K562 (cell line): ENCODE measurements around the gene BTF3L4. TPM values are rescaled to one million over a fixed set of nuclear protein-coding genes. Genes with fewer than 3 reads are reported as not detected.
A peak's percentile ranks its signal among the peaks of the same experiment; 100 is the strongest.

Experiments used
- ATAC-seq: fragments of 200-7000 bp; cut with Tn5 transposase; 3 replicates; pipeline ENCODE4 v1.9.1; 2020; ENCODE audit warnings: moderate library complexity
- BruUV-seq: library from RNA; stranded (reverse); fragments of 400-500 nt; replicated peaks from 2 replicates; lab custom pipeline; 2021; lab: Mats Ljungman, UMichigan
- CTCF ChIA-PET: fragments of 300-600 bp; formaldehyde crosslinking; extraction: SDS; loops from one replicate; lab custom pipeline; 2021; ENCODE audit warnings: low intra/inter-chr PET ratio; lab: Yijun Ruan, JAX
- POLR2A ChIA-PET: fragments of 300-600, 350-650 bp; sonication (Branson Sonifier 250); formaldehyde crosslinking; extraction: SDS; loops from one replicate; lab custom pipeline; 2021; ENCODE audit warnings: antibody characterized with exemption, inconsistent platforms; lab: Yijun Ruan, JAX
- DNase-seq, 4 experiments: peaks; one replicate each; pipeline versions ENCODE4 v3.0.0 to v3.0.0-alpha.2; 2011 to 2018; ENCODE audit warnings: low spot score in 3 of 4, mixed read lengths in 3 of 4; ENCODE audit errors: extremely low read depth in 1 of 4
- FAIRE-seq: peaks from 2 replicates; lab custom pipeline; 2011; peaks lifted over from hg19 to GRCh38; lab: Jason Lieb, UNC
- H2AFZ ChIP-seq: 2 replicates; pipeline ENCODE4 v1.6.0; 2011; ENCODE audit warnings: low read depth, low read length, control low read depth, inconsistent platforms
- H3K27ac ChIP-seq: fragments of 200-600 bp; 3 replicates; pipeline ENCODE4 v1.8.0; 2011; ENCODE audit warnings: low read depth, mild to moderate bottlenecking, control low read depth, inconsistent platforms, low read length, moderate library complexity, mixed read lengths; ENCODE audit errors: extremely low read depth
- H3K27me3 ChIP-seq, 2 experiments: fragments of 300-600 bp in 1 of 2; 2 replicates in 1 of 2; 3 replicates in 1 of 2; pipeline versions ENCODE4 v1.6.0 to v1.8.0; 2011; ENCODE audit warnings: inconsistent platforms in 2 of 2, low read length in 2 of 2, mild to moderate bottlenecking in 1 of 2, mixed read lengths in 1 of 2, moderate library complexity in 1 of 2; ENCODE audit not compliant: control insufficient read depth in 2 of 2, insufficient read depth in 2 of 2
- H3K36me3 ChIP-seq: fragments of 300-600 bp; 3 replicates; pipeline ENCODE4 v1.8.0; 2011; ENCODE audit warnings: mild to moderate bottlenecking, low read length, inconsistent platforms; ENCODE audit not compliant: control insufficient read depth, insufficient read depth
- H3K4me1 ChIP-seq, 2 experiments: fragments of 200-600 bp in 1 of 2; replicated peaks in 1 of 2; 2 replicates in 1 of 2; 3 replicates in 1 of 2; pipeline versions ENCODE4 v1.5.1 to v1.8.0; 2011; ENCODE audit warnings: inconsistent platforms in 2 of 2, low read length in 2 of 2, mild to moderate bottlenecking in 1 of 2, mixed read lengths in 1 of 2, moderate library complexity in 1 of 2; ENCODE audit not compliant: control insufficient read depth in 2 of 2, insufficient read depth in 2 of 2
- H3K4me2 ChIP-seq: 2 replicates; pipeline ENCODE4 v1.6.1; 2011; ENCODE audit warnings: low read length, control low read depth, inconsistent platforms, mixed read lengths; ENCODE audit not compliant: insufficient read depth
- H3K4me3 ChIP-seq: fragments of 200-600 bp; sonication (generic), shearing (Covaris generic); 2 replicates; pipeline ENCODE4 v1.5.1; 2016; ENCODE audit warnings: control low read depth, inconsistent platforms
- H3K79me2 ChIP-seq: fragments of 200-600 bp; 3 replicates; pipeline ENCODE4 v1.8.0; 2011; ENCODE audit warnings: low read length, inconsistent platforms; ENCODE audit not compliant: control insufficient read depth, insufficient read depth
- H3K9ac ChIP-seq, 2 experiments: 2 replicates each; pipeline versions ENCODE4 v1.6.0 to v1.6.1; 2011; ENCODE audit warnings: low read depth in 2 of 2, low read length in 2 of 2, control low read depth in 1 of 2, inconsistent platforms in 1 of 2, mild to moderate bottlenecking in 1 of 2, mixed read lengths in 1 of 2; ENCODE audit not compliant: insufficient read depth in 1 of 2
- H3K9me1 ChIP-seq: one replicate; pipeline ENCODE4 v1.6.0; 2011; ENCODE audit warnings: inconsistent platforms, mild to moderate bottlenecking, low read length, moderate library complexity; ENCODE audit not compliant: control insufficient read depth, insufficient read depth
- H3K9me3 ChIP-seq: replicated peaks from 2 replicates; pipeline ENCODE4 v1.5.1; 2011; ENCODE audit warnings: low read depth, low read length, inconsistent platforms; ENCODE audit not compliant: control insufficient read depth, insufficient read depth
- H4K20me1 ChIP-seq: replicated peaks from 2 replicates; pipeline ENCODE4 v1.6.1; 2011; ENCODE audit warnings: low read length, inconsistent platforms, mixed read lengths; ENCODE audit not compliant: control insufficient read depth, insufficient read depth
- FOS ChIP-seq: IDR thresholded peaks from 3 replicates; pipeline ENCODE4 v1.6.1; 2011; ENCODE audit not compliant: insufficient read length; ENCODE audit errors: extremely low read depth
- SETDB1 ChIP-seq: IDR thresholded peaks from one replicate; pipeline ENCODE4 v1.6.1; 2012; ENCODE audit warnings: low read length, control low read depth, inconsistent platforms
- SPI1 ChIP-seq: IDR thresholded peaks from 2 replicates; pipeline ENCODE4 v1.6.1; 2011; ENCODE audit warnings: low read depth, low read length, control low read depth, borderline replicate concordance
- WGBS: fragments of 100-300 bp; shearing (Covaris generic); methylation state at CpG from one replicate; pipeline ENCODE4 v1.1.6; 2016; ENCODE audit warnings: low coverage, mixed read lengths; ENCODE audit not compliant: insufficient coverage; ENCODE audit errors: missing lambda C conversion rate; 5-methylcytosine and 5-hydroxymethylcytosine counted together
- in situ Hi-C: fragments of 300-500 bp; cut with MboI; formaldehyde crosslinking; loops from 4 replicates; pipeline ENCODE4 v1.15.0; 2018; ENCODE audit warnings: inconsistent platforms, mixed read lengths
- intact Hi-C: fragments of 100-400 bp; cut with micrococcal nuclease; formaldehyde crosslinking; loops from 2 replicates; pipeline ENCODE4 v1.14.2; 2022
- polyA plus RNA-seq, 8 experiments: library from polyadenylated mRNA; depleted of rRNA in 4 of 8; stranded (reverse) in 5 of 8; unstranded in 3 of 8; fragments of >200 nt; fragmentation: Nextera tagmentation in 2 of 8; fragmentation: Illumina TruSeq in 1 of 8; extraction: Ambion mirVana in 2 of 8; extraction: Trizol in 1 of 8; gene quantifications; 2 replicates each; pipeline versions ENCODE4 v1.2.1 to v1.2.3, GENCODE V29; 2011 to 2014; ENCODE audit warnings: inconsistent platforms in 1 of 8, missing spikeins in 1 of 8
- total RNA-seq, 7 experiments: library from RNA; depleted of rRNA in 6 of 7; stranded (reverse); fragments of >200 nt in 6 of 7; fragmentation: Illumina TruSeq in 2 of 7; extraction: Trizol in 2 of 7; gene quantifications; 2 replicates each; pipeline versions ENCODE4 v1.2.1 to v1.2.3, GENCODE V29; 2011 to 2021; ENCODE audit warnings: low replicate concordance in 1 of 7
- TF ChIP-seq, protein P1 (sequence below): sonication (generic); formaldehyde crosslinking; IDR thresholded peaks from 2 replicates; pipeline ENCODE4 v1.5.0; 2020; ENCODE audit warnings: missing genetic modification reagents

Gene BTF3L4
- total and polyA plus RNA-seq, 9 of the 15 experiments (the other 6 are each of a cell fraction or from before 2014, with no cell fraction given), result 40.1 to 106 (median 88.8) TPM

DNA sequence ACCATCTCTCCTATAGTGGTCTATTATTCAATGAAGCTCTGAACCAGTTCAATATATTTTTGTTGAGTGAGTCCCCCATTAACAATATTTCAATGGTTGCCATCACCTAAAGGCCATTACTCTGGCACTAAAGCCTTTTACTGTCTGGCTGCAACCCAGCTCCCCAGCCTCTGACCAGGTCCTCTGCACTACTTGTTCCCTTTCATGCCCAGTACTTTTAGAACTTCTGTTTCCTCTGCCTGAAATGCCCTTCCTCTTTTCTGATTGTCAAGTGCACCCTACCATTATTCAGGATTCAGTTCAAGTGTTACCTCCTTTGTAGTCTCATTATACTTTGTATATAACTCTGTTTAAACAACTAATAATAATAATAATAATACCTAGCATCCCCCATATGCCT, 55.4 kb downstream of the BTF3L4 start:
- ChIA-PET CTCF (interaction anchor here (0.6 kb wide), 1 partner anchor 97 kb away, joined by 4 read pairs; no protein-coding TSS in a partner anchor), POLR2A (interaction anchor here (0.7 to 1.4 kb wide), 3 partner anchors 15 to 18 kb away, joined by 3 to 5 read pairs (median 3); no protein-coding TSS in a partner anchor)
- DNase-seq (no peak), ATAC-seq (no peak), FAIRE-seq (no peak)
- Histone ChIP-seq H3K4me3 (no peak overlapping the region), H3K9me1 (no peaks in the 10 kb centered on the region), H3K4me2 (no peak overlapping the region), H3K36me3 (no peaks in the 10 kb centered on the region), H4K20me1 (no peaks in the 10 kb centered on the region), H2AFZ (no peak overlapping the region), H3K9ac (no peak overlapping the region), H3K79me2 (no peaks in the 10 kb centered on the region), H3K4me1 (no peaks in the 10 kb centered on the region), H3K9me3 (no peaks in the 10 kb centered on the region), H3K27me3 (peaks cover 0 to 15% of the 10 kb centered on the region in 2 experiments; a peak in 3 of 5 replicates), H3K27ac (no peak overlapping the region)
- intact Hi-C loops (no loop called here), in situ Hi-C loops (no loop called here)
- TF ChIP-seq SPI1, result peak; percentile 79; the same call in 1 of the 2 replicates
- TF ChIP-seq, protein P1, sequence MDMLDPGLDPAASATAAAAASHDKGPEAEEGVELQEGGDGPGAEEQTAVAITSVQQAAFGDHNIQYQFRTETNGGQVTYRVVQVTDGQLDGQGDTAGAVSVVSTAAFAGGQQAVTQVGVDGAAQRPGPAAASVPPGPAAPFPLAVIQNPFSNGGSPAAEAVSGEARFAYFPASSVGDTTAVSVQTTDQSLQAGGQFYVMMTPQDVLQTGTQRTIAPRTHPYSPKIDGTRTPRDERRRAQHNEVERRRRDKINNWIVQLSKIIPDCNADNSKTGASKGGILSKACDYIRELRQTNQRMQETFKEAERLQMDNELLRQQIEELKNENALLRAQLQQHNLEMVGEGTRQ, result no peak
- no TSS peak for BruUV-seq

DNA sequence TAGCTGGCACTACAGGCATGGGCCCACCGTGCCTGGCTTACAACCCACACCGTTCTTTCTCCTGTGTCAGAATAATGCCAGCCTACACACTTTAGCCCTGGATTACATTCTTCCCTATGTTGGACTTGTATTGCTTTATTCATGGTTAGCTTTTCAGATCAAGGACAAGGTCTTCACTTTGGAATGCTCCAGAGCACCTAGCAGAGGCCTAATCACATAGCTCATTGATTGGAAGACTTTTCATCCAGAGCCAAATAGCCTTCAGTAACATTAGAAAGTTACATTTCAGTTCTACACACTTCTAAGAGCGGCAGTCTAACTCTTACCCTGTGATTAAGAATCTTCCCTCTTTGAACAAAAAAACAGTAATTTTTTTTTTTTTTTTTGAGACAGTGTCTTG, 56.4 kb downstream of the BTF3L4 start:
- no peak overlapping the region for H3K9ac ChIP-seq
- no peaks in the 10 kb centered on the region for H3K36me3 ChIP-seq
- H3K4me3 ChIP-seq, result no peak overlapping the region
- no peak overlapping the region for H3K27ac ChIP-seq
- no peak for FAIRE-seq
- no TSS peak for BruUV-seq
- in situ Hi-C loops (no loop called here), intact Hi-C loops (no loop called here)
- WGBS, result 18% methylated on average over 3 of the region's 3 CpGs
- peaks cover 0 to 15% of the 10 kb centered on the region in 2 experiments; a peak in 3 of 5 replicates for H3K27me3 ChIP-seq
- H3K4me1 ChIP-seq, result no peaks in the 10 kb centered on the region
- DNase-seq, result no peak
- CTCF ChIA-PET, result no interaction called here
- no peak for ATAC-seq
- no peaks in the 10 kb centered on the region for H4K20me1 ChIP-seq
- H3K9me3 ChIP-seq, result no peaks in the 10 kb centered on the region
- POLR2A ChIA-PET, result interaction anchor here (0.6 to 1.1 kb wide), 5 partner anchors 12 to 214 kb away, joined by 3 to 4 read pairs (median 3); no protein-coding TSS in a partner anchor
- no peak overlapping the region for H2AFZ ChIP-seq
- H3K9me1 ChIP-seq, result no peaks in the 10 kb centered on the region
- no peaks in the 10 kb centered on the region for H3K79me2 ChIP-seq
- no peak for TF ChIP-seq SETDB1
- no peak for TF ChIP-seq FOS
- no peak overlapping the region for H3K4me2 ChIP-seq
